Astrocyte (in vitro differentiated cells and primary cell): ENCODE data around the gene ZNF771. TPM values are rescaled to one million over a fixed set of nuclear protein-coding genes. Genes with fewer than 3 reads are reported as not detected.
A peak's percentile ranks its signal among the peaks of the same experiment; 100 is the strongest.

Experiments used
- DNase-seq: peaks from one replicate; pipeline ENCODE4 v3.0.0-alpha.2; 2010; ENCODE audit warnings: low read depth
- FAIRE-seq: peaks from 2 replicates; lab custom pipeline; 2011; peaks lifted over from hg19 to GRCh38; lab: Jason Lieb, UNC
- H2AFZ ChIP-seq: 2 replicates; pipeline ENCODE4 v1.6.0; 2012; ENCODE audit warnings: low read depth, low read length, inconsistent platforms
- H3K27ac ChIP-seq: 2 replicates; pipeline ENCODE4 v1.5.1; 2011; ENCODE audit warnings: low read depth, low read length, inconsistent platforms
- H3K27me3 ChIP-seq: 2 replicates; pipeline ENCODE4 v1.6.0; 2011; ENCODE audit warnings: low read length, inconsistent platforms; ENCODE audit not compliant: insufficient read depth
- H3K36me3 ChIP-seq: 2 replicates; pipeline ENCODE4 v1.5.1; 2011; ENCODE audit warnings: low read length, inconsistent platforms; ENCODE audit not compliant: insufficient read depth
- H3K4me1 ChIP-seq: 2 replicates; pipeline ENCODE4 v1.5.1; 2011; ENCODE audit warnings: low read length, inconsistent platforms; ENCODE audit not compliant: insufficient read depth
- H3K4me2 ChIP-seq: 2 replicates; pipeline ENCODE4 v1.6.0; 2012; ENCODE audit warnings: low read length, inconsistent platforms
- H3K4me3 ChIP-seq: 2 replicates; pipeline ENCODE4 v1.5.1; 2011; ENCODE audit warnings: low read depth, mild to moderate bottlenecking, low read length, inconsistent platforms; ENCODE audit not compliant: insufficient read depth
- H3K79me2 ChIP-seq: 2 replicates; pipeline ENCODE4 v1.6.0; 2012; ENCODE audit warnings: mild to moderate bottlenecking, low read length, inconsistent platforms; ENCODE audit not compliant: insufficient read depth
- H3K9ac ChIP-seq: 2 replicates; pipeline ENCODE4 v1.6.0; 2012; ENCODE audit warnings: mild to moderate bottlenecking, low read length, inconsistent platforms
- H3K9me3 ChIP-seq: 2 replicates; pipeline ENCODE4 v1.5.1; 2012; ENCODE audit warnings: low read depth, mild to moderate bottlenecking, low read length, inconsistent platforms; ENCODE audit not compliant: insufficient read depth
- H4K20me1 ChIP-seq: 2 replicates; pipeline ENCODE4 v1.6.0; 2012; ENCODE audit warnings: low read length, inconsistent platforms; ENCODE audit not compliant: insufficient read depth
- H3K27ac Mint-ChIP-seq: one replicate; pipeline ENCODE4 v1.8.0; 2021; ENCODE audit warnings: mild to moderate bottlenecking, mixed read lengths; ENCODE audit not compliant: unreplicated experiment
- H3K27me3 Mint-ChIP-seq: one replicate; pipeline ENCODE4 v1.8.0; 2021; ENCODE audit warnings: low read depth, mixed read lengths; ENCODE audit not compliant: unreplicated experiment
- H3K36me3 Mint-ChIP-seq: one replicate; pipeline ENCODE4 v1.8.0; 2021; ENCODE audit warnings: low read depth, mixed read lengths; ENCODE audit not compliant: unreplicated experiment
- H3K4me1 Mint-ChIP-seq: one replicate; pipeline ENCODE4 v1.8.0; 2021; ENCODE audit warnings: low read depth, mixed read lengths; ENCODE audit not compliant: unreplicated experiment
- H3K4me3 Mint-ChIP-seq: one replicate; pipeline ENCODE4 v1.8.0; 2021; ENCODE audit warnings: mild to moderate bottlenecking, moderate library complexity, mixed read lengths; ENCODE audit not compliant: unreplicated experiment
- H3K9me3 Mint-ChIP-seq: one replicate; pipeline ENCODE4 v1.8.0; 2021; ENCODE audit warnings: mild to moderate bottlenecking, mixed read lengths; ENCODE audit not compliant: unreplicated experiment
- EZH2 ChIP-seq: IDR thresholded peaks from 2 replicates; pipeline ENCODE4 v1.6.1; 2012; ENCODE audit warnings: mild to moderate bottlenecking, low read length, inconsistent platforms; ENCODE audit not compliant: insufficient read depth
- total RNA-seq: library from RNA; stranded (reverse); gene quantifications from 2 replicates; pipeline ENCODE4 v1.2.1, GENCODE V29; 2021
- TF ChIP-seq, protein P1 (sequence below): IDR thresholded peaks from 2 replicates; pipeline ENCODE4 v1.5.1; 2011; ENCODE audit warnings: low read depth, mild to moderate bottlenecking, inconsistent platforms, low read length, moderate library complexity; ENCODE audit not compliant: insufficient read depth

The ZNF771 gene
- total RNA-seq, 1 donor from 2014 or later = 13.9 TPM

- H3K9me3 Mint-ChIP-seq = no peaks in the 10 kb centered on the region
- Histone ChIP-seq H3K9ac (peak overlapping the region; percentile 88), H3K4me1 (peaks cover 15% of the 10 kb centered on the region), H3K4me3 (peak overlapping the region; percentile 83), H4K20me1 (peaks cover 8% of the 10 kb centered on the region), H2AFZ (peak overlapping the region; percentile 96), H3K4me2 (peak overlapping the region; percentile 100), H3K27ac (no peak overlapping the region), H3K9me3 (no peaks in the 10 kb centered on the region), H3K36me3 (no peaks in the 10 kb centered on the region), H3K79me2 (peaks cover 6% of the 10 kb centered on the region), H3K27me3 (no peaks in the 10 kb centered on the region)
- DNase-seq = no peak
- H3K36me3 Mint-ChIP-seq = peaks cover 2% of the 10 kb centered on the region
- no peaks in the 10 kb centered on the region for H3K27me3 Mint-ChIP-seq
- peaks cover 6% of the 10 kb centered on the region for H3K4me1 Mint-ChIP-seq
- H3K27ac Mint-ChIP-seq = peak overlapping the region; percentile 64
- peak overlapping the region; percentile 93 for H3K4me3 Mint-ChIP-seq
- FAIRE-seq = no peak
- TF ChIP-seq, protein P1, sequence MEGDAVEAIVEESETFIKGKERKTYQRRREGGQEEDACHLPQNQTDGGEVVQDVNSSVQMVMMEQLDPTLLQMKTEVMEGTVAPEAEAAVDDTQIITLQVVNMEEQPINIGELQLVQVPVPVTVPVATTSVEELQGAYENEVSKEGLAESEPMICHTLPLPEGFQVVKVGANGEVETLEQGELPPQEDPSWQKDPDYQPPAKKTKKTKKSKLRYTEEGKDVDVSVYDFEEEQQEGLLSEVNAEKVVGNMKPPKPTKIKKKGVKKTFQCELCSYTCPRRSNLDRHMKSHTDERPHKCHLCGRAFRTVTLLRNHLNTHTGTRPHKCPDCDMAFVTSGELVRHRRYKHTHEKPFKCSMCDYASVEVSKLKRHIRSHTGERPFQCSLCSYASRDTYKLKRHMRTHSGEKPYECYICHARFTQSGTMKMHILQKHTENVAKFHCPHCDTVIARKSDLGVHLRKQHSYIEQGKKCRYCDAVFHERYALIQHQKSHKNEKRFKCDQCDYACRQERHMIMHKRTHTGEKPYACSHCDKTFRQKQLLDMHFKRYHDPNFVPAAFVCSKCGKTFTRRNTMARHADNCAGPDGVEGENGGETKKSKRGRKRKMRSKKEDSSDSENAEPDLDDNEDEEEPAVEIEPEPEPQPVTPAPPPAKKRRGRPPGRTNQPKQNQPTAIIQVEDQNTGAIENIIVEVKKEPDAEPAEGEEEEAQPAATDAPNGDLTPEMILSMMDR = no peak
- TF ChIP-seq EZH2 = no peak
These were observed 28.1 kb upstream of the ZNF771 start for GRCh38 chr16:30379158-30379783.

DNA sequence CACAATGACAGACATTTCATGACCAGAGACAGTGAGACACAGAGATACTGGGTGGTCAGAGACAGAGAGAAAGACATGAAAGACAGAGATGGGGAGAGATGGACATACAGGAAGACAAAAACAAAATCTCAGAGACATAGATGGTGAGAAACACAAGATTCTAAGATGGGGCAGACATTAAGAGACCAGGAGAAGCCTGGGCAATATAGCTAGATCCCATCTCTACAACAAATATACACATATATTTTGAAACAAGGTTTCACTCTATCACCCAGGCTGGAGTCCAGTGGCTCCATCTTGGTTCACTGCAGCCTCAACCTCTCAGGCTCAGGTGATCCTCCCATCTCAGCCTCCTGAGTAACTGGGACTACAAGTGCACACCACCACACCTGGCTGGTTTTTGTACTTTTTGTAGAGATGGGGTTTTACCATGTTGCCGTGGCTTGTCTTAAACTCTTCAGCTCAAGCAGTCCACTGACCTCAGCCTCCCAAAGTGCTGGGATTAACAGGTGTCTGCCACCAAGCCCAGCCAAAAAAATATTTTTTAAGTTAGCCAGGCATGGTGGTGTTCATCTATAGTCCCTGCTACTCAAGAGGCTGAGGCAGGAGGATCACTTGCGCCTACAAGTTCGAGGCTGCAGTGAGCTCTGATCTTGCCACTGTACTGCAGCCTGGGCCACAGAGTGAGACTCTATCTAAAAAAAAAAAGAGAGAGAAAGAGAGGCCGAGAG, 27.2 kb upstream of the ZNF771 start:
- Histone ChIP-seq H3K36me3 (no peaks in the 10 kb centered on the region), H3K27me3 (no peaks in the 10 kb centered on the region), H3K9ac (no peak overlapping the region), H3K4me2 (no peak overlapping the region), H2AFZ (no peak overlapping the region), H3K9me3 (no peaks in the 10 kb centered on the region), H3K27ac (no peak overlapping the region), H3K79me2 (peaks cover 6% of the 10 kb centered on the region), H3K4me3 (no peak overlapping the region), H3K4me1 (peaks cover 15% of the 10 kb centered on the region), H4K20me1 (peaks cover 8% of the 10 kb centered on the region)
- no peak for TF ChIP-seq EZH2
- TF ChIP-seq, protein P1 = no peak
- H3K27me3 Mint-ChIP-seq = no peaks in the 10 kb centered on the region
- peak overlapping the region; percentile 93 for H3K4me3 Mint-ChIP-seq
- peaks cover 2% of the 10 kb centered on the region for H3K36me3 Mint-ChIP-seq
- FAIRE-seq (no peak), DNase-seq (no peak)
- H3K27ac Mint-ChIP-seq = peak overlapping the region; percentile 64
- peaks cover 6% of the 10 kb centered on the region for H3K4me1 Mint-ChIP-seq
- no peaks in the 10 kb centered on the region for H3K9me3 Mint-ChIP-seq

DNA sequence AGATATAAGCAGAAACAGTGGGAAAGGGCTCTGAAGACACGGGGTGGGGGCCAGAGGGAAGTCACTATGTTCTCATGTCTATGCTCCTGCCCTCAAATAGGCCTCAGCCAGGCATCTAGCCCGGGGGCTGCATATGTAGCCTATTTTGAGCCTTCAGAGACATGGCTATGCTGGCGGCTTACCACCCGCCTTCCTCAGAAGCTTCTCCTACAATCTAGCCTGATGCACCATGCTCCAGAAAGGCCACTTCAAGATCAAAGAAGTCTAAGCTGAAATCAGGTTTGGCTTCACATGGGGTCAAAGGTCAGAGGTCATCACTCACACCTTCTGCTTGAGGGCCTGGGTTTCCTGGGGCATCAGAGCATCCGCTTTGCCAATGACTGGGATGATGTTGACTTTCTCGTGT, 26.6 kb upstream of the ZNF771 start:
- no peak for TF ChIP-seq EZH2
- TF ChIP-seq, protein P1 = no peak
- Mint-ChIP-seq H3K4me3 (no peak overlapping the region), H3K27ac (no peak overlapping the region), H3K9me3 (no peaks in the 10 kb centered on the region), H3K4me1 (peaks cover 6% of the 10 kb centered on the region), H3K36me3 (peaks cover 2% of the 10 kb centered on the region), H3K27me3 (no peaks in the 10 kb centered on the region)
- peaks cover 8% of the 10 kb centered on the region for H4K20me1 ChIP-seq
- no peaks in the 10 kb centered on the region for H3K36me3 ChIP-seq
- no peak overlapping the region for H3K4me2 ChIP-seq
- H3K9ac ChIP-seq = no peak overlapping the region
- H3K27me3 ChIP-seq = no peaks in the 10 kb centered on the region
- no peak for FAIRE-seq
- H3K4me1 ChIP-seq = peaks cover 15% of the 10 kb centered on the region
- no peak overlapping the region for H2AFZ ChIP-seq
- no peak for DNase-seq
- no peak overlapping the region for H3K4me3 ChIP-seq
- peaks cover 6% of the 10 kb centered on the region for H3K79me2 ChIP-seq
- H3K9me3 ChIP-seq = no peaks in the 10 kb centered on the region
- no peak overlapping the region for H3K27ac ChIP-seq
